ENCODE results near the gene CSF3. TPM values are rescaled to one million over a fixed set of nuclear protein-coding genes. Genes with fewer than 3 reads are reported as not detected.
A peak's percentile ranks its signal among the peaks of the same experiment; 100 is the strongest.

The CSF3 gene
- total RNA-seq, 6 experiments from 2014 or later, result 0.31 TPM; not detected in 5

GRCh38 chr17:40063901-40064531 lies 48.8 kb downstream of the CSF3 start:
- no peak overlapping the region for H3K27ac ChIP-seq
- ATAC-seq (no peak), DNase-seq (no peak)
- WGBS (ENCODE audit: insufficient coverage, low coverage, low lambda C conversion rate, missing lambda C conversion rate), result 17% methylated on average over 4 of the region's 10 CpGs
- TF ChIP-seq POLR2A (IDR thresholded peaks at IDR 0.05), result no peak
- TF ChIP-seq CTCF (IDR thresholded peaks at IDR 0.05), result no peak
- peaks cover 0 to 9% (median 4%) of the 10 kb centered on the region in 4 donors for H3K4me1 ChIP-seq
- H3K36me3 ChIP-seq, result no peaks in the 10 kb centered on the region
- peak overlapping the region in 2 of 3 donors; percentile 94 to 99 for H3K4me3 ChIP-seq
- no peaks in the 10 kb centered on the region for H3K27me3 ChIP-seq
- H3K9me3 ChIP-seq, result no peaks in the 10 kb centered on the region
- intact Hi-C loops (cut with DNase I), result no loop called here

- peaks cover 0 to 13% (median 6%) of the 10 kb centered on the region in 4 donors for H3K4me1 ChIP-seq
- 31% methylated on average over 6 of the region's 10 CpGs for WGBS (ENCODE audit: insufficient coverage, low coverage, low lambda C conversion rate, missing lambda C conversion rate)
- intact Hi-C loops (cut with DNase I), result no loop called here
- ATAC-seq (no peak), DNase-seq (no peak)
- H3K4me3 ChIP-seq, result no peak overlapping the region
- no peak for TF ChIP-seq POLR2A (IDR thresholded peaks at IDR 0.05)
- no peak for TF ChIP-seq CTCF (IDR thresholded peaks at IDR 0.05)
- H3K27me3 ChIP-seq, result no peaks in the 10 kb centered on the region
- no peaks in the 10 kb centered on the region for H3K9me3 ChIP-seq
- H3K36me3 ChIP-seq, result no peaks in the 10 kb centered on the region
- H3K27ac ChIP-seq, result no peak overlapping the region
Measured at GRCh38 chr17:40064971-40065768, 49.9 kb downstream of the CSF3 start.

GRCh38 chr17:40065769-40066510 lies 50.7 kb downstream of the CSF3 start:
- Histone ChIP-seq H3K27ac (no peak overlapping the region), H3K9me3 (no peaks in the 10 kb centered on the region), H3K4me3 (no peak overlapping the region), H3K4me1 (peaks cover 0 to 13% (median 6%) of the 10 kb centered on the region in 4 donors), H3K36me3 (no peaks in the 10 kb centered on the region), H3K27me3 (no peaks in the 10 kb centered on the region)
- ATAC-seq, result no peak
- no peak for TF ChIP-seq POLR2A (IDR thresholded peaks at IDR 0.05)
- no peak for TF ChIP-seq CTCF (IDR thresholded peaks at IDR 0.05)
- intact Hi-C loops (cut with DNase I), result no loop called here
- DNase-seq, result no peak
- 86% methylated on average over 6 of the region's 11 CpGs for WGBS (ENCODE audit: insufficient coverage, low coverage, low lambda C conversion rate, missing lambda C conversion rate)

Small RNAs within 50 kb of the gene (microRNA-seq; reads per million reads assigned to microRNA genes)
- 0 reads per million in 2 donors for gene MIR6884

Small RNAs within 50 kb of the gene (small RNA-seq; reads per million reads assigned to genes)
- 1,796 to 1,936 reads per million in 2 experiments for gene SNORD124

Other genes with a start within 250 kb of the CSF3 start
- 1 to 10 TPM in 3 of 6 experiments, under 1 TPM in 3; 0.22 to 1.9 (median 0.92) TPM for gene IKZF3, start 151.1 kb upstream of the CSF3 start, total RNA-seq
- not detected for gene ZPBP2, start 147.2 kb upstream of the CSF3 start, total RNA-seq
- gene GSDMB, start 96.8 kb upstream of the CSF3 start, total RNA-seq, result 10 to 100 TPM in 3 of 6 experiments, 1 to 10 TPM in 3; 4.7 to 40.8 (median 18.8) TPM
- 100 to 1,000 TPM; 105 to 174 (median 128) TPM for gene ORMDL3, start 87.8 kb upstream of the CSF3 start, total RNA-seq
- not detected for gene LRRC3C, start 87.7 kb upstream of the CSF3 start, total RNA-seq
- gene GSDMA, start 52.4 kb upstream of the CSF3 start, total RNA-seq, result under 1 TPM in 2 of 6 experiments, not detected in 4; 0.42 to 0.99 TPM
- 10 to 100 TPM; 58.3 to 85.3 (median 67.4) TPM for gene PSMD3, start 34.6 kb upstream of the CSF3 start, total RNA-seq
- 10 to 100 TPM; 29.0 to 38.2 (median 35.9) TPM for gene MED24, start 39.0 kb downstream of the CSF3 start, total RNA-seq
- gene THRA, start 47.5 kb downstream of the CSF3 start, total RNA-seq, result 1 to 10 TPM; 3.7 to 9.4 (median 7.7) TPM
- 10 to 100 TPM in 4 of 6 experiments, 1 to 10 TPM in 2; 6.9 to 29.8 (median 16.0) TPM for gene NR1D1, start 85.1 kb downstream of the CSF3 start, total RNA-seq
- 10 to 100 TPM; 31.1 to 43.8 (median 36.0) TPM for gene MSL1, start 106.5 kb downstream of the CSF3 start, total RNA-seq
- 10 to 100 TPM; 19.6 to 31.5 (median 25.9) TPM for gene CASC3, start 125.1 kb downstream of the CSF3 start, total RNA-seq
- gene RAPGEFL1, start 162.0 kb downstream of the CSF3 start, total RNA-seq, result 10 to 100 TPM in 1 of 6 experiments, 1 to 10 TPM in 5; 1.4 to 16.5 (median 4.4) TPM
- gene WIPF2, start 203.9 kb downstream of the CSF3 start, total RNA-seq, result 10 to 100 TPM in 2 of 6 experiments, 1 to 10 TPM in 4; 7.0 to 12.1 (median 9.0) TPM